G401 (cell line): ENCODE measurements around the gene NUDT8. TPM values are rescaled to one million over a fixed set of nuclear protein-coding genes. Genes with fewer than 3 reads are reported as not detected.
"Not testable (repeated sequence)": the region's sequence is repeated elsewhere in the genome, so short reads cannot be mapped to it uniquely, and the experiment has no call there.

Source experiments
- DNase-seq: peaks from one replicate; pipeline ENCODE4 v3.0.0-alpha.2; 2015; ENCODE audit warnings: low spot score
- in situ Hi-C: cut with HindIII; loops from 2 replicates; pipeline ENCODE4 v1.10.0; 2016; ENCODE audit warnings: low sequenced_read_pairs, mixed read lengths
- total RNA-seq: library from RNA; depleted of rRNA; stranded (reverse); fragments of >200 nt; shearing (Covaris generic); gene quantifications from 2 replicates; pipeline ENCODE4 v1.2.3, GENCODE V29; 2014

The NUDT8 gene
- total RNA-seq, 1 experiment from 2014 or later: 12.1 TPM

DNA sequence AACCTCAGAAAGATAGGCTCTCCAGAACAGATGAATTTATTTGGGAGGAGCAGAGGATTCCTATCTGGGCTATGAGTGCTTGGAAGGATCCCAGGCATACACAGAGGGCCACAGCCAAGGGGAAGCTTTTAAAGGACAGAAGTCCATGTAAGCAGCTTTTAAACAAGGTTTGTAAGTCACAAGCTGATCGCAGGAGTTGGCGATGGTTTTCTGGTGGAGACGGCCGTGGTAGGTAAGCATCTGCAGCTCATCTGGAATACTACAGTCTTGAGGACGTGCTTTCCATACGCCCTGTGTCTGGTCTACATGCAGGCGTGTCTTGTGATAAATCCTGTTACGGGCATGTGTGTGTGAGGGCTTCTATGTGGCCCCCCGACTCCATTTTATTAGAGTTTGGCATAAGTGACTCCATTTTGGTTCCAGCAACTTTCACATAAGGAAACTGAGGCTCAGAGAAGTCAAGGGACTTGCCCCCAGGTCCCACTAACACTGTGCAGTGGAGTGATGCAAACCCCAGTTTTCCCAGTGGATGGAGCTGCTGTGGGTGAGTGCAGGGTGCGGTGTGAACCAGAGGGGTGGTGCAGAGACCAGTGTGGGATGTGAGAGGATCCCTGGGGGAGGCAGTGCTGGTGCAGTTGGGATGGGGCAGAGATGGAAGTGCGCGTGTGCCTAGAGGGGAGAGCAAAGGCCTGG lies 32.6 kb upstream of the NUDT8 start:
- in situ Hi-C loops: no loop called here
- DNase-seq: no peak

DNA sequence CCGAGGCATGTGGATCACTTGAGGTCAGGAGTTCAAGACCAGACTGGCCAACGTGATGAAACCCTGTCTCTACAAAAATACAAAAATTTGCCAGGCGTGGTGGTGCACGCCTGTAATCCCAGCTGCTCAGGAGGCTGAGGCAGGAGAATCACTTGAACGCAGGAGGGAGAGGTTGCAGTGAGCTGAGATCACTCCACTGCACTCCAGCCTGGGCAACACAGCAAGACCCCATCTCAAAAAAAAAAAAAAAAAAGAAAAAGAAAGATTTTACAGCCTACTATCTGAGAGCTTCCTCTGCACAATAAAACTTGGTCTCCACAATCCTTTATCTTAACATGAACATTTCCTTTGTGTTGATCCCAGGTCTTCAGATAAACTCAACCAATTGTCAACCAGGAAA lies 31.0 kb upstream of the NUDT8 start:
- DNase-seq, in situ Hi-C loops: not testable (repeated sequence)

DNA sequence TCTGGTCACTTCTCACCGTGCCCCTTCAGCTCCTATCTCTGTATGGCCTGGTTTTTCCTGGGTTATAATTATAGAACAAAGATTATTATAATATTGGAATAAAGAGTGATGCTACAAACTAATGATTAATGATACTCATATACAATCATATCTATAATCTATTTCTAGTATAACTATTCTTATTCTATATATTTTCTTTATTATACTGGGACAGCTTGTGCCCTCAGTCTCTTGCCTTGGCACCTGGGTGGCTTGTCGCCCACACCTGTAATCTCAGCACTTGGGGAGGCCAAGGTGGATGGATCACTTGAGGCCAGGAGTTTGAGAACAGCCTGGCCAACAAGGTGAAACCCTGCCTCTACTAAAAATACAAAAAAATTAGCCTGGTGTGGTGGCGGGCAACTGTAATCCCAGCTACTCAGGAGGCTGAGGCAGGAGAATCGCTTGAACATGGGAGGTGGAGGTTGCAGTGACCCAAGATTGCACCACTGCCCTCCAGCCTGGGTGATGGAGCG lies 30.0 kb upstream of the NUDT8 start:
- DNase-seq, in situ Hi-C loops: not testable (repeated sequence)

DNA sequence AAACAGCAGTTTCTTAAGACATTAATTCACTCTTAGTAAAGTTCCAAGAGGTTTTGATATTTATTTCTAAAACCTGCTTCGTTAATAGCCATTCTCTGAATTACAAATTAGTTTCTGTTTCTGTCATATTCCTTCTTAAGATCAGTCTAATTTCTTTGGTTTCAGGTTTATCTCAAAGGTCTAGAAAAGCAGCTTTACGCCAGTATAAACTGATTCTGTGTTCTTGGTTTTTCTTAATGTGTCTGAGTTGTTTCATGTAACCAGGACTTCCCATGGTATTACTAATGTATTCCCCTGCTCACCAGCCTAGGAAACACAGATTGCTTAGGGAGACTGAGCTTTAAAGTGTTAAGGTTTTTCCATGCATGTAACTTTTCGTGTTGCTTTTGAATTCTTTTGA lies 27.6 kb upstream of the NUDT8 start:
- in situ Hi-C loops: no loop called here
- DNase-seq: no peak

DNA sequence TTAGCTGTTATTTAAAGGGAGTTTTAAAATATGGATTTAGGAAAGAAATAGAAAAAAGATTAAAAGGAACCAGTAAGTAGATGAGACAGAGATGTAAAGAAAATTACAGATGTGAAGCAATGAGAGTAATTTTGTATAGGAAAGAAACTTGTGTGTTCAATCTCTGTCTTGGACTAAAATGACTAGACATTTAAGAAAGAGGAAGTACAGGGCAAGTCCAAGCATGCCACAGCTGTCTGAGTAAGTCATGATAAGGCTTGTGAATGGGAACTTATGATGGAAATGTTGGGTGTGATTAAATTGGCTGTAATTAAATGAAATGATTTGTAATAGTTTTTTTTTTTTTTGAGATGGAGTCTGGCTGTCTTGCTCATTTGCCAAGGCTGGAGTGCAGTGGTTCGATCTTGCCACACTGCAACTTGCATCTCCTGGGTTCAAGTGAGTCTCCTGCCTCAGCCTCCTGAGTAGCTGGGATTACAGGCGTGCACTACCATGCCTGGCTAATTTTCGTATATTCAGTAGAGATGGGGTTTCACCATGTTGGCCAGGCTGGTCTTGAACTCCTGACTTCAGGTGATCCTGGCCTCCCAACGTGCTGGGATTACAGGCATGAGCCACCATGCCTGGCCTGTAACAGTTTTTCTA lies 26.7 kb upstream of the NUDT8 start:
- in situ Hi-C loops: no loop called here
- DNase-seq: no peak

DNA sequence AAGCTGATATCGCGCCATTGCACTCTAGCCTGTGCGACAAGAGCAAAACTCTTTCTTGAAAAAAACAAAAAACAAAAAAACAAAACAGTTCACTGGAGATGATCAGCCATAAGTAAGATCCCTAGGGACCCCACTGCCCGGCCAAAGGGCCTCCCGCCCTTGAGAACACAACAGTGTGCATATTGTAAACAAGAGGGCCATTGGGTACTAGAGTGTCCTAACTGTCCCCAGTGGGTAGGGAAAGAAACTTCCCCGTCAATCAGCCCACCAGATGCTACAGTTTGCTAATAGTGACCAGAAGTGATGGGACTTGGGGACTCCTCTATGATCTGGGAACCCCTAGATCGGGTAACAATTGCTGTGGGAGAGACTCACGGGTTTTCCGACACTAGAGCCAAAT lies 24.5 kb upstream of the NUDT8 start:
- in situ Hi-C loops: no loop called here
- DNase-seq: no peak

DNA sequence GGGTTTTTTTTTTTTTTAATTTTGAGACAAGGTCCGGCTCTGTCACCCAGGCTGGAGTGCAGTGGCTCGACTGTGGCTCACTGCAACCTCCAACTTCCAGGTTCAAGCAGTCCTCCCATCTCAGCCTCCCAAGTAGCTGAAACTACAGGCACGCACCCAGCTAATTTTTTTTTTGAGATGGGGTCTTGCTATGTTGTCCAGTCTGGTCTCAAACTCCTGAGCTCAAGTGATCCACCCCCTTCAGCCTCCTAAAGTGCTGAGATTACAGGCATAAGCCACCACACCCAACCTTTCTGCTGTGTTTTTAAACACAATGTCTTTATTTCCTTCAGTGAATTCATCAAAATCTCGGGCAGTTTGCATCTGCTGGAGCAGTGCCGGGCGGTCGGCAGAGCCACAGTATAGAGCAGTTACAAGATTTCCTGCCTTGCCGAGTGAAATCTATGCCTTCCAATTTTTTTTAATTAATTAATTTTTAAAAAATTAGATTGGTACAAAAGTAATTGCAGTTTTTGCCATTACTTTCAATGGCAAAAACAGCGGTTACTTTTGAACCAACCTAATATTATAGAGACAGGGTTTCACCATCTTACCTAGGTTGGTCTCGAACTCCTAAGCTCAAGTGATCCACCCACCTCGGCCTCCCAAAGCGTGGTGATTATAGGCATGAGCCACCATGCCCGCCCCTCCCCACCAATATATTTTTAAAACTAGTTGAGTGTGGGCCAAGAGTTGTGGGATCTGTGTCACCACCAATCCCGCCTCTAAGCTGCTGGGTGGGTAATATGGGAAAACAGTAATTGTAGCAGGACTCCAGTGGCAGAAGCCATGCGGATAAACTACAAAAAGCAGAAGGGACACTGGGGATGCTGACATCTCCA lies 23.5 kb upstream of the NUDT8 start:
- DNase-seq: no peak
- in situ Hi-C loops: no loop called here

DNA sequence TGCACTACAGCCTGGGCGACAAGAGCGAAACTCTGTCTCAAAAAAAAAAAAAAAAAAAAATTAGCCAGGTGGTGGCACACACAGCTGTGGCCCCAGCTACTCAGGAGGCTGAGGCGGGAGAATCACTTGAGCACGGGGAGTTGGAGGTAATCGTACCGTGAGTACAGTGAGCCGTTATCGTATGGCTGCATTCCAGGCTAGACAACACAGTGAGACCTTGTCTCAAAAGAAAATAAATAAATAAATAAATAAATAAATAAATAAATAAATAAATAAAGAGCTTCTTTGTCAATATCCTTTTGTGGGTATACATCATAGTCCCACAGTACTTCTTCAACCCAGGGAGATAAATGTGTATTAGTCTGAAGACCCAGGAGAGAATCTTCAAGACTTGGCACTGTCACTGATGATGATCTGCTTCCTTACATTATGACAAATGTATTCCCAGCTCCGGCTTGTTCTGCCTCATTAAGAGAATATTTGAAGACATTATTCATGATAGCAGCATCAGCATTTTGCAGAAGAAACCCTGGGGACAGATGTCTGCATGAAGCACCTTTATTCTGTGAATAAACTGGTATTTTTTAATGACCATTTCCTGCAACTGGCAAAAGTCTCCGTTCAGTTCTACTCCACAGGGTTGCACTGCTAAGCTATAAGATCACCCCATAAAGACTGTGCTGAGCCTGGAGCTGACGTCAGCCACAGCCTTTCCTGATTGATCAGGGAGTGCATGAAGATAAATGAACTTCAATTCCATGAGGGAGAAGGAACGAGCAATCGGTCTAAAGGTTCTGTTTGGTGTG lies 22.4 kb upstream of the NUDT8 start:
- in situ Hi-C loops: no loop called here
- no peak for DNase-seq

DNA sequence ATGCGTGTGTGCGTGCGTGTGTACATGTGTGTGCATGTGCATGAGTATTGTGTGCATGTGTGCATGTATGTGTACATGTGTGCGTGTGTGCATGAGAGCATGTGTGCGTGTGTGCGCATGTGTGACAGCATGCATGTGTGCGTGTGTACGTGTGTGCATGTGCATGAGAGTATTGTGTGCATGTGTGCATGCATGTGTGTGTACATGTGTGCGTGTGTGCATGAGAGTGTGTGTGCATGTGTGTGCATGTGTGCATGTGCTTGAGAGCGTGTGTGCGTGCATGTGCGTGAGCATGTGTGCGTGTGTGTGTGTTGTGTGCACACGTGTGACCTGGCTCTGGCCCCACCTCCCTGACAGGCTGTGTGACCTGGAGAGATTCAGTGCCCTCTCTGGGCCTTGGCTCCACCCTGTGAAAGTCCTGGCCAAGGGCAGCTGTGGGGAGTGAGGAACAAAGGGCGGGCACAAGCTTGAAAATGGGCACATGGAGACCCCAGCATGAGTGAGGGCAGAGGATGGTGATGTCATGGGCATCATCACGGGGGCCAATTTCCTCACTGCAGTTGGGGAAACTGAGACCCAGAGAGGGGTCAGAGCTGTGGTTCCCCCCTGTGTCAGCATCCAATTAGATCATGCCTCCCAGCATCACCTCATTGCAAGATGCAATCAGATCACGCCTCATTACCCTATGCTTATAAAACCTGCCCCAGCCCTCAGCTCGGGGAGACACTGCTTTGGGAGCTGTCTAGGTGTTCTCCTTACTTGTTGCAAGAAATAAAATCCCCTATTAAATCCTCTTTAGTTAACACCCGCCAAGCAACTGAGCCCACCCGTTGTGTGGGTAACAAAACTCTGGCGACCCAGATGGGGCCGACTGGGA lies 20.1 kb upstream of the NUDT8 start:
- no peak for DNase-seq
- in situ Hi-C loops: no loop called here

DNA sequence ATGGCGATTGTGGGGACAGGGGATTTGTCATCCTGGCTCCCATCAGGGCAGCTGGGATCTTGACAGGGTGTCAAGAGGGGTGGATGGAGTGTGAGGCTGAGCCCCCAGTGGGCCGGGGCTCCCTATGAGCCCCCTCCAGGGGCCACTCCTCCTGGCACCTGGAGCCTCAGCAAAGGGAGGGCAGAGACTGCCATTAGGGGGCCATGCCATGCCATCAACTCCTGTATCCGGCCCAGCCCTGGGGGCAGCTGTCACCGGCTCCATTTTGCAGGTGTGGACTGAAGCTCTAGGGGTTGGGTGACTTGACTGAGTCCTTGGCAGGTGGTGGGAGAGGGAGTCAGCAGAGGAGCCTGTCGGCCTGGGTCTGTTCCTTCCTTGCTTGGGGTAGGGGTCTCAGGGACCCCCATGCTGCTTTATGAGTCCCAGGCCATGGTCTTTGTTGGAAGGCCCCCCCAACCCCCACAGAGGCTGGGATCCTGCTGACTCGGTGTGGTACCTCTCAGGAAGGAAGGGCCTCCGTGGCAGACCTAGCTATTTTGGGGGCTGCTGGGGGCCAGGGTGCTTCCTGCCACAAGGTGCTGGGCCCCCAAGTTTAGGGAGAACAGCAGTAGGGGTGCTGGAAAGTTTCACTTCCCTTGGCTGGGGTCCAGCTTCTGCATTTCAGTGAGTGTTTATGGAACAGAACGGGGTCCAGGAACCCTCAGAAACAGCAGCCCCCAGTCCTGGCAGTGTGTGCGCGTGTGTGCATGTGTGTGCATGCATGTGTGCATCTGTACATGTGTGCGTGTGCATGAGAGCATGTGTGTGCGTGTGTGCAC lies 19.3 kb upstream of the NUDT8 start:
- in situ Hi-C loops: no loop called here
- DNase-seq: no peak

DNA sequence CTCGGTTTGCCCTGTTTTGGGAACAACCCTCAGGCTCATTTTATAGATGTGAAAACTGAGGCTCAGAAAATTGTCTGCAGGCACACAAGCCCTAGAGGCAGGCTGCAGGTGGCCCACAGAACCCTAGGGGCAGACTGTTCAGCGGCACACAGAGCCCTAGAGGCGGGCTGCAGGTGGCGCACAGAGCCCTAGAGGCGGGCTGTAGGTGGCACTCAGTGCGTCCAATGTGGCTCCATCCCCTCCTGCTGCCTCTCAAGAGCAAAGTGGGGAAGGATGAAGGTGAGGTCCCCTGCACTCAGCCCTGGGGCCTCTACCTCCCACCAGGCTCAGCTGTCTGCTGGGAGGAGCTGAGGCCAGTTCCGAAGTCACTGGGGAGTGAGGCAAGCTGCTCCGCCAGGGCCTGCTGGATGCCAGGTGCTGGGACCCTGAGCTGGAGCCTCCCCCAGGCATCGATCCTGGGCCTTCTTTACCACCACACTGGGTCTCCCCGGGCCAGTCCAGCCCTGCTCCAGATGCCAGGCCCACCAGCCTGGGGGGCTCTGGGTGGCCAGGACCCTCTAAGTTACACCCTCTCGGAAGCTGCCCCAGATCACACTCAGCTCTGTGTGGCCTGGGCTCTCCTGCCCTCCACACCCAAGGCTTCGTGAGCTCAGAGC lies 18.5 kb upstream of the NUDT8 start:
- in situ Hi-C loops: no loop called here

DNA sequence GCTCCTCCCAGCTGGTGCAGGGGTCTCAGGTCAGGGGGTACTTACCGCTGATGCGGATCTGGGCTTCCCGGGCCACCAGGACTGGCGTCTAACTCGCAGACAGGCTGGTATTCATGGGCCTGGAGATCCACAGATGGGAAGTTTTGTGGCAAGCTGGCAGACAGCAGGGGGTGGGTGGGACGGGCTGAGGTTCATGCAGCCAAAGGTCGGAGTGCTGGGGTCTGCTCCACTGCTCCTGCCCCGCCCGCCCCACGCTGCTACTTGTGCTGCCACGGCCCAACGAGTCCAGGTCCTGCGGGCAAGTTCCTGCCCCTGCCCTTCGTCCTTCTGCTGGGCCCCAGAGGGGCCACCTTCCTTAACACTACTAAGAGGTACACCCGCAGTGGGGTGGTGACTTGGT lies 17.7 kb upstream of the NUDT8 start:
- no peak for DNase-seq
- in situ Hi-C loops: no loop called here

More for the DNA sequence above, 18.5 kb upstream of the NUDT8 start:
- DNase-seq: no peak

DNA sequence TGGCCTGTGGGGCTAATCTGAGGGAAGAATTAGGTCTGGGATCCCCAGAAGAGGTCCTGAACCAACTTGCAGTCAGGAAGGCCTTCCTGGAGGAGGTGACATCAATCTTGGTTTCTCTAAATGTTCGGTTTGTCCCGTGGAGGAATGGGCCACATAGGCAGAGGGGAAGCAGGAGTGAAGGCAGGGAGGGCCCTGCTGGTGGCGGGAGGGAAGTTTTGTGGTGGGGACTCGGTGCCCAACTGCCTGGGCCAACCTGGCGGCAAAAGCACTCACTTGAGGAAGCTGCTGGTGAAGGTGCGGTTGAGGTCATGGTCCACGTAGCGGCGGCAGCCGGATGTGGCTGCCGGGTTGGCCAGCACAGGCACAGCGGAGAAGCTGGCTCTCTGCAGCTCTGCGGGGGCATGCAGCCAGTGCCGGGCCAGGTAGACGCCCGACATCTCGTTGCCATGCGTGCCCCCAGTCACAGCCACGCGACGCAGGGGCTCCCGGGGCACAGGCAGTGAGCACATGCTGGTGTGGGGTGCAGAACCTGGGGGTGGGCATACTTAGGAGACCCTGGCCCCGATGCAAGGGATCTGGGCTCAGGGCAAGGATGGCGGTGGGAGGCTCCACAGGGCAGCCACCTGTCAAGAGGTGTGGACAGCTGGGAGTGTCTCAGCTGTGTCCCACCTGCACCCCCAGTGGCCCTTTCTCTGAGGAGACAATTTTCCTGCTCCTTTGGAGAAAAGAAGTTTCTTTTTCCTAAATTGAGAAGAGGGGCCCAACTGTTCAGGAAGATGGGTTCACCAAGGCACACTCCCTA lies 17.0 kb upstream of the NUDT8 start:
- in situ Hi-C loops: no loop called here
- DNase-seq: no peak

DNA sequence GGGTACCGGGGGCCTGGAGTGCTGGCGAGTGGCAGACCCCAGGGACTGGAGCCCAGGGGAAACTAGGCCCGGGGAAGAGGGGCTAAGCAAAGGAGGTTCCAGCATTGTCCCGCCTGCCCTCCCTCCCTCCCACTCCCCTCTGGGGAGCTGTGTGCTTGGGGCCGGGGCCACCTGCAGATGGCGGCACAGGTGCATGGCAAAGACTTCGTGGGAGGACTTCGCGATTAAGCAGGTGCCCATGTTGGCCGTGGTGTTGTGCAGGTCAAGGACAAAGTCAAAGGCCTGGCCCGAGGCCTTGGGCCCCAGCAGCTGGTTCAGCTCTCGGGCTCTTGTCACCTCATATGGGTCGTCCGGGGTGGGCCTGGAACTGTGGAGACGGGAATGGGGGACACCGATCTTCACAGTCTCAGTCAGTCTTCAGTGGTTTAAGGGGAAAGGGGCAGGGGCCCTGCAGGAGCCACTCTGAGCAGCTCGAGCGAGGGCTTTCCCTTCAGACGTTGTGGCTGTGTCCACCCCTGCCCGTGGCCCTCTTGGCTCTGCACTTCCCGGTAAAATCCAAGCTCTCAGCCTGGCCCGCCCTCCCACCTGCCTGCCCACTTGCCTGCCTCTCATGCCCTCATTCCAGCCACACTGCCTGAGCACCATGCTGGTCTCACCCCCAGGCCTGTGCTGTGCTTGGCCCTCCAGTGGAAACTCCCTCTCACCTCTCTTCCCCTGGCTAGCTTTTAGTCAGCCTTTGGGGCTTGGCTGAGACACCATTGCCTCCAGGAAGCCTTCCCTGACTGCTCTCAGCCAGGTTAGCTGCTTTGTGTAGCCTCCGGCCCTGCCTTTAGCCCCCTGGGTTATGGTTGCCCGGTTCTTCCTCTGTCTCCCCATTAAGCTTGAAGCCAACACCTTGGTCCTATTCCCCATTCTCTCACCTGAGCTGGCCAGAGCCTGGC lies 16.1 kb upstream of the NUDT8 start:
- in situ Hi-C loops: no loop called here
- DNase-seq: no peak
